ENCODE results near the gene SPATA31C2. TPM values are rescaled to one million over a fixed set of nuclear protein-coding genes. Genes with fewer than 3 reads are reported as not detected.

Gene SPATA31C2
- total and polyA plus RNA-seq, 2 of the 4 experiments (the other 2 are of a cell fraction) = 0.02 TPM; not detected in 1

- Histone ChIP-seq H3K9me3 (ENCODE audit: control insufficient read depth, insufficient read depth, low read length) (peaks cover 3% of the 10 kb centered on the region; the same call in 1 of the 2 replicates), H3K23ac (ENCODE audit: low read depth, low read length) (no peak overlapping the region), H3K27me3 (ENCODE audit: control insufficient read depth, insufficient read depth, low read length) (peaks cover 6% of the 10 kb centered on the region; the same call in 1 of the 2 replicates), H4K20me1 (ENCODE audit: insufficient read depth, low read length) (no peaks in the 10 kb centered on the region), H4K91ac (ENCODE audit: insufficient read depth, low read depth, low read length) (no peak overlapping the region), H3K18ac (ENCODE audit: low read depth, low read length) (no peak overlapping the region), H3K79me1 (ENCODE audit: low read depth in 1 of 2, low read length in 2 of 2) (no peaks in the 10 kb centered on the region), H3K4me1 (ENCODE audit: control insufficient read depth, insufficient read depth, low read length) (no peaks in the 10 kb centered on the region), H3K4me3 (ENCODE audit: insufficient read depth, low read depth, low read length) (no peak overlapping the region), H3K4ac (ENCODE audit: low read depth, low read length) (no peak overlapping the region), H3K27ac (ENCODE audit: insufficient read depth, low read length) (no peak overlapping the region), H3K9ac (ENCODE audit: low read depth, low read length) (no peak overlapping the region), H2AFZ (replicated peaks; ENCODE audit: low read length, poor library complexity) (no peak overlapping the region), H3K9me1 (ENCODE audit: insufficient read depth, low read length) (no peaks in the 10 kb centered on the region), H2AK9ac (replicated peaks; ENCODE audit: low read depth, low read length, poor library complexity) (no peak overlapping the region), H3K4me2 (ENCODE audit: low read depth, low read length) (no peak overlapping the region), H4K5ac (ENCODE audit: low read depth, low read length) (no peak overlapping the region), H2BK120ac (ENCODE audit: low read depth, low read length) (no peak overlapping the region), H3K36me3 (ENCODE audit: control insufficient read depth, insufficient read depth, low read length) (no peaks in the 10 kb centered on the region), H2BK20ac (ENCODE audit: low read depth, low read length) (no peak overlapping the region), H2AK5ac (ENCODE audit: low read depth, low read length) (no peak overlapping the region), H3K56ac (ENCODE audit: extremely low read depth, insufficient read depth, low read length) (no peak overlapping the region), H2BK15ac (ENCODE audit: low read depth, low read length) (no peak overlapping the region), H3K14ac (replicated peaks; ENCODE audit: low read depth, low read length) (no peak overlapping the region), H4K8ac (ENCODE audit: low read depth in 2 of 2, low read length in 2 of 2) (no peak overlapping the region), H2BK5ac (ENCODE audit: low read depth, low read length, poor library complexity, severe bottlenecking) (no peak overlapping the region)
- BruUV-seq (replicated peaks) = no TSS peak
- POLR2A ChIA-PET (ENCODE audit: unreplicated experiment) = no interaction called here
- intact Hi-C loops (cut with micrococcal nuclease) (loop anchor here (2.0 kb wide), 2 partner anchors 282 to 472 kb away; partner anchors contain the start of gene SPIN1), in situ Hi-C loops (cut with MboI; ENCODE audit: low sequenced_read_pairs) (no loop called here), dilution Hi-C loops (cut with HindIII; ENCODE audit: low sequenced_read_pairs, unreplicated experiment) (no loop called here)
- DNase-seq = peak; percentile 36
- CTCF ChIA-PET = interaction anchor here (0.7 to 0.9 kb wide), 2 partner anchors 10 to 473 kb away, joined by 4 to 5 read pairs; no protein-coding TSS in a partner anchor
- no CpG with 5 or more reads among the region's 4 CpGs for WGBS, 2 experiments (ENCODE audit: extremely low coverage in 2 of 2, insufficient read length in 1 of 2)
- TF ChIP-seq RAD21 (IDR thresholded peaks at IDR 0.05; ENCODE audit: low read length) (peak; percentile 50), CEBPB (IDR thresholded peaks at IDR 0.05; ENCODE audit: low read depth, low read length) (no peak), SMC3 (IDR thresholded peaks at IDR 0.05; ENCODE audit: low read depth, low read length) (peak; percentile 53; the same call in 1 of the 2 replicates)
- TF ChIP-seq, protein P1, sequence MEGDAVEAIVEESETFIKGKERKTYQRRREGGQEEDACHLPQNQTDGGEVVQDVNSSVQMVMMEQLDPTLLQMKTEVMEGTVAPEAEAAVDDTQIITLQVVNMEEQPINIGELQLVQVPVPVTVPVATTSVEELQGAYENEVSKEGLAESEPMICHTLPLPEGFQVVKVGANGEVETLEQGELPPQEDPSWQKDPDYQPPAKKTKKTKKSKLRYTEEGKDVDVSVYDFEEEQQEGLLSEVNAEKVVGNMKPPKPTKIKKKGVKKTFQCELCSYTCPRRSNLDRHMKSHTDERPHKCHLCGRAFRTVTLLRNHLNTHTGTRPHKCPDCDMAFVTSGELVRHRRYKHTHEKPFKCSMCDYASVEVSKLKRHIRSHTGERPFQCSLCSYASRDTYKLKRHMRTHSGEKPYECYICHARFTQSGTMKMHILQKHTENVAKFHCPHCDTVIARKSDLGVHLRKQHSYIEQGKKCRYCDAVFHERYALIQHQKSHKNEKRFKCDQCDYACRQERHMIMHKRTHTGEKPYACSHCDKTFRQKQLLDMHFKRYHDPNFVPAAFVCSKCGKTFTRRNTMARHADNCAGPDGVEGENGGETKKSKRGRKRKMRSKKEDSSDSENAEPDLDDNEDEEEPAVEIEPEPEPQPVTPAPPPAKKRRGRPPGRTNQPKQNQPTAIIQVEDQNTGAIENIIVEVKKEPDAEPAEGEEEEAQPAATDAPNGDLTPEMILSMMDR (conservative IDR thresholded peaks at IDR 0.05; ENCODE audit: low read depth, low read length) = peak; percentile 58
- peak; percentile 77 for ATAC-seq (ENCODE audit: low read depth)
Observed at GRCh38 chr9:88106492-88106891, 31.8 kb downstream of the SPATA31C2 start.
